K562 (cell line): ENCODE measurements around the gene DCAF17. TPM values are rescaled to one million over a fixed set of nuclear protein-coding genes. Genes with fewer than 3 reads are reported as not detected.

ENCODE experiments used
- ATAC-seq: fragments of 200-7000 bp; cut with Tn5 transposase; 3 replicates; pipeline ENCODE4 v1.9.1; 2020; ENCODE audit warnings: moderate library complexity
- BruUV-seq: library from RNA; stranded (reverse); fragments of 400-500 nt; replicated peaks from 2 replicates; lab custom pipeline; 2021; lab: Mats Ljungman, UMichigan
- CTCF ChIA-PET: fragments of 300-600 bp; formaldehyde crosslinking; extraction: SDS; loops from one replicate; lab custom pipeline; 2021; ENCODE audit warnings: low intra/inter-chr PET ratio; lab: Yijun Ruan, JAX
- POLR2A ChIA-PET: fragments of 300-600, 350-650 bp; sonication (Branson Sonifier 250); formaldehyde crosslinking; extraction: SDS; loops from one replicate; lab custom pipeline; 2021; ENCODE audit warnings: antibody characterized with exemption, inconsistent platforms; lab: Yijun Ruan, JAX
- DNase-seq, 4 experiments: peaks; one replicate each; pipeline versions ENCODE4 v3.0.0 to v3.0.0-alpha.2; 2011 to 2018; ENCODE audit warnings: low spot score in 3 of 4, mixed read lengths in 3 of 4; ENCODE audit errors: extremely low read depth in 1 of 4
- FAIRE-seq: peaks from 2 replicates; lab custom pipeline; 2011; peaks lifted over from hg19 to GRCh38; lab: Jason Lieb, UNC
- H2AFZ ChIP-seq: 2 replicates; pipeline ENCODE4 v1.6.0; 2011; ENCODE audit warnings: low read depth, low read length, control low read depth, inconsistent platforms
- H3K27ac ChIP-seq: fragments of 200-600 bp; 3 replicates; pipeline ENCODE4 v1.8.0; 2011; ENCODE audit warnings: low read depth, mild to moderate bottlenecking, control low read depth, inconsistent platforms, low read length, moderate library complexity, mixed read lengths; ENCODE audit errors: extremely low read depth
- H3K27me3 ChIP-seq, 2 experiments: fragments of 300-600 bp in 1 of 2; 2 replicates in 1 of 2; 3 replicates in 1 of 2; pipeline versions ENCODE4 v1.6.0 to v1.8.0; 2011; ENCODE audit warnings: inconsistent platforms in 2 of 2, low read length in 2 of 2, mild to moderate bottlenecking in 1 of 2, mixed read lengths in 1 of 2, moderate library complexity in 1 of 2; ENCODE audit not compliant: control insufficient read depth in 2 of 2, insufficient read depth in 2 of 2
- H3K36me3 ChIP-seq: fragments of 300-600 bp; 3 replicates; pipeline ENCODE4 v1.8.0; 2011; ENCODE audit warnings: mild to moderate bottlenecking, low read length, inconsistent platforms; ENCODE audit not compliant: control insufficient read depth, insufficient read depth
- H3K4me1 ChIP-seq, 2 experiments: fragments of 200-600 bp in 1 of 2; replicated peaks in 1 of 2; 2 replicates in 1 of 2; 3 replicates in 1 of 2; pipeline versions ENCODE4 v1.5.1 to v1.8.0; 2011; ENCODE audit warnings: inconsistent platforms in 2 of 2, low read length in 2 of 2, mild to moderate bottlenecking in 1 of 2, mixed read lengths in 1 of 2, moderate library complexity in 1 of 2; ENCODE audit not compliant: control insufficient read depth in 2 of 2, insufficient read depth in 2 of 2
- H3K4me2 ChIP-seq: 2 replicates; pipeline ENCODE4 v1.6.1; 2011; ENCODE audit warnings: low read length, control low read depth, inconsistent platforms, mixed read lengths; ENCODE audit not compliant: insufficient read depth
- H3K4me3 ChIP-seq: fragments of 200-600 bp; sonication (generic), shearing (Covaris generic); 2 replicates; pipeline ENCODE4 v1.5.1; 2016; ENCODE audit warnings: control low read depth, inconsistent platforms
- H3K79me2 ChIP-seq: fragments of 200-600 bp; 3 replicates; pipeline ENCODE4 v1.8.0; 2011; ENCODE audit warnings: low read length, inconsistent platforms; ENCODE audit not compliant: control insufficient read depth, insufficient read depth
- H3K9ac ChIP-seq, 2 experiments: 2 replicates each; pipeline versions ENCODE4 v1.6.0 to v1.6.1; 2011; ENCODE audit warnings: low read depth in 2 of 2, low read length in 2 of 2, control low read depth in 1 of 2, inconsistent platforms in 1 of 2, mild to moderate bottlenecking in 1 of 2, mixed read lengths in 1 of 2; ENCODE audit not compliant: insufficient read depth in 1 of 2
- H3K9me1 ChIP-seq: one replicate; pipeline ENCODE4 v1.6.0; 2011; ENCODE audit warnings: inconsistent platforms, mild to moderate bottlenecking, low read length, moderate library complexity; ENCODE audit not compliant: control insufficient read depth, insufficient read depth
- H3K9me3 ChIP-seq: replicated peaks from 2 replicates; pipeline ENCODE4 v1.5.1; 2011; ENCODE audit warnings: low read depth, low read length, inconsistent platforms; ENCODE audit not compliant: control insufficient read depth, insufficient read depth
- H4K20me1 ChIP-seq: replicated peaks from 2 replicates; pipeline ENCODE4 v1.6.1; 2011; ENCODE audit warnings: low read length, inconsistent platforms, mixed read lengths; ENCODE audit not compliant: control insufficient read depth, insufficient read depth
- EHMT2 ChIP-seq: fragments of 450-650 bp; IDR thresholded peaks from 2 replicates; pipeline ENCODE4 v1.6.1; 2018; ENCODE audit warnings: antibody characterized with exemption
- EP300 ChIP-seq: IDR thresholded peaks from 2 replicates; pipeline ENCODE4 v1.6.1; 2012; ENCODE audit warnings: low read length, improper control_type of control experiment
- FOXP1 ChIP-seq: sonication (generic); formaldehyde crosslinking; IDR thresholded peaks from 2 replicates; pipeline ENCODE4 v1.8.0; 2022; ENCODE audit warnings: mild to moderate bottlenecking, missing genetic modification reagents
- HEY1 ChIP-seq: fragments of 250-450 bp; sonication (Bioruptor Pico); IDR thresholded peaks from 2 replicates; pipeline ENCODE4 v1.5.0; 2020; ENCODE audit warnings: mild to moderate bottlenecking, moderate library complexity, borderline replicate concordance
- KDM2B ChIP-seq: fragments of 250-450 bp; sonication (Bioruptor Pico); IDR thresholded peaks from 2 replicates; pipeline ENCODE4 v1.8.0; 2021; ENCODE audit warnings: mild to moderate bottlenecking, moderate library complexity
- POLR2B ChIP-seq: fragments of 450-650 bp; IDR thresholded peaks from 2 replicates; pipeline ENCODE4 v1.6.1; 2018; ENCODE audit warnings: low read depth; ENCODE audit not compliant: partially characterized antibody
- POLR2H ChIP-seq: IDR thresholded peaks from 2 replicates; pipeline ENCODE4 v1.6.1; 2016; ENCODE audit warnings: missing genetic modification characterization, low read depth, mild to moderate bottlenecking, control low read depth, missing compliant biosample characterization, moderate library complexity
- RBM25 ChIP-seq: fragments of 200-400 bp; formaldehyde crosslinking; IDR thresholded peaks from 2 replicates; pipeline ENCODE4 v1.6.1; 2018; ENCODE audit warnings: low read length, low read depth, moderate library complexity; ENCODE audit not compliant: severe bottlenecking
- ZNF23 ChIP-seq: fragments of 250-450 bp; sonication (Bioruptor Pico); IDR thresholded peaks from 2 replicates; pipeline ENCODE4 v1.4.0; 2020; ENCODE audit warnings: mild to moderate bottlenecking
- ZNF717 ChIP-seq: fragments of 250-450 bp; sonication (Bioruptor Pico); IDR thresholded peaks from 2 replicates; pipeline ENCODE4 v1.5.0; 2021
- WGBS: fragments of 100-300 bp; shearing (Covaris generic); methylation state at CpG from one replicate; pipeline ENCODE4 v1.1.6; 2016; ENCODE audit warnings: low coverage, mixed read lengths; ENCODE audit not compliant: insufficient coverage; ENCODE audit errors: missing lambda C conversion rate; 5-methylcytosine and 5-hydroxymethylcytosine counted together
- in situ Hi-C: fragments of 300-500 bp; cut with MboI; formaldehyde crosslinking; loops from 4 replicates; pipeline ENCODE4 v1.15.0; 2018; ENCODE audit warnings: inconsistent platforms, mixed read lengths
- intact Hi-C: fragments of 100-400 bp; cut with micrococcal nuclease; formaldehyde crosslinking; loops from 2 replicates; pipeline ENCODE4 v1.14.2; 2022
- polyA plus RNA-seq, 8 experiments: library from polyadenylated mRNA; depleted of rRNA in 4 of 8; stranded (reverse) in 5 of 8; unstranded in 3 of 8; fragments of >200 nt; fragmentation: Nextera tagmentation in 2 of 8; fragmentation: Illumina TruSeq in 1 of 8; extraction: Ambion mirVana in 2 of 8; extraction: Trizol in 1 of 8; gene quantifications; 2 replicates each; pipeline versions ENCODE4 v1.2.1 to v1.2.3, GENCODE V29; 2011 to 2014; ENCODE audit warnings: inconsistent platforms in 1 of 8, missing spikeins in 1 of 8
- total RNA-seq, 7 experiments: library from RNA; depleted of rRNA in 6 of 7; stranded (reverse); fragments of >200 nt in 6 of 7; fragmentation: Illumina TruSeq in 2 of 7; extraction: Trizol in 2 of 7; gene quantifications; 2 replicates each; pipeline versions ENCODE4 v1.2.1 to v1.2.3, GENCODE V29; 2011 to 2021; ENCODE audit warnings: low replicate concordance in 1 of 7
- TF ChIP-seq, protein P1 (sequence below): sonication (generic); formaldehyde crosslinking; IDR thresholded peaks from 2 replicates; pipeline ENCODE4 v1.8.0; 2022; ENCODE audit warnings: missing genetic modification reagents, mild to moderate bottlenecking, borderline replicate concordance

The DCAF17 gene
- total and polyA plus RNA-seq, 9 of the 15 experiments (the other 6 are each of a cell fraction or from before 2014, with no cell fraction given) = 10.0 to 38.5 (median 27.1) TPM

DNA sequence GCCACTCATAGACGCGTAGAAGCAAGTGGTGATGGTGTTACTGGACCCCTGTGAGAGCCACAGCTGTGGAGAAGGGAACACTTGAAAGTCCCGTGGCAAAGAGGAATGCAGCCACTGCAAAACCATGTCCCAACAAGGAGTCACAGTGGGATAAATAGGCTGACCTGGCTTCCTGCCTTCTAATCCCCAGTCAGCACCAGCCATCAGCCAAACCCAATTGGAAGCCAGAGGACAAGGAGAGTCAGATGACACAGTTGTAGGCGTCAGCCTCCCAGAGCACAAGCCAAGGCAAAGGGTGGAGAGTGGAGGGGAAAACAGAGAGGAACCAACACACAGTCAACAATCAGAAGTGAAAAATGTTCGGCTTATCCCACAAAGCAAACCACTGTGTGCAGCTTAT lies 82.8 kb downstream of the DCAF17 start:
- H3K27me3 ChIP-seq = no peaks in the 10 kb centered on the region
- intact Hi-C loops = no loop called here

DNA sequence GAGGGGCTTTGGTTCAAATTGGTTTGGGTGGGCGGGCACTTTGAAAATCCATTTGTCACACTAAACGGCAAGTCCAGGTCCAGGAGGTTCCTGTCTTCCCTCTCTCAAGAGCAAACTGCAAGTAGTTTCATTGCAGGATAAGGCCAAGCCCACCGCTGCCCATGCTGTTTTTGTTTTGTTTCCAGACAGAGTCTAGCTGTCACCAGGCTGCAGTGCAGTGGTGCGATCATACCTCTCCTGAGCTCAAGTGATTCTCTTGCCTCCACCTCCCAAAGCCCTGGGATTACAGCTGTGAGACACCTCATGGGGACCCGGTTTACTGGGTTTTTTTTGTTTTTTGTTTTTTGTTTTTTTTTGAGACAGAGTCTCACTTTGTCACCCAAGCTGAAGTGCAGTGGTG lies 86.4 kb downstream of the DCAF17 start:
- DNase-seq = no peak
- intact Hi-C loops = loop anchor here (5.0 to 10.0 kb wide), 3 partner anchors 53 to 546 kb away; partner anchors contain the start of gene TLK1
- BruUV-seq = no TSS peak
- Histone ChIP-seq H3K27me3 (no peaks in the 10 kb centered on the region), H3K36me3 (peaks cover 4% of the 10 kb centered on the region; the same call in 2 of the 3 replicates), H4K20me1 (no peaks in the 10 kb centered on the region; the same call in 1 of the 2 replicates), H3K9me1 (no peaks in the 10 kb centered on the region), H3K9ac (peak overlapping the region in 1 of 2 experiments; percentile 33; a peak in 1 of 4 replicates), H3K9me3 (0 out of 2 replicates have a peak, but pooled peaks cover 2% of the 10 kb centered on the region), H3K27ac (no peak overlapping the region), H3K4me2 (no peak overlapping the region), H3K4me3 (no peak overlapping the region), H2AFZ (peak overlapping the region; percentile 99), H3K4me1 (peaks cover 26 to 32% of the 10 kb centered on the region in 2 experiments), H3K79me2 (peaks cover 34% of the 10 kb centered on the region)
- in situ Hi-C loops = no loop called here
- 72% methylated on average over 5 of the region's 5 CpGs for WGBS
- ChIA-PET CTCF (no interaction called here), POLR2A (interaction anchor here (0.6 to 4.8 kb wide), 7 partner anchors 9 to 180 kb away, joined by 3 to 51 read pairs (median 15); no protein-coding TSS in a partner anchor)
- TF ChIP-seq HEY1 (no peak), KDM2B (no peak), POLR2B (no peak), ZNF23 (CRISPR knock-in tag) (no peak), EP300 (no peak), RBM25 (no peak), FOXP1 (CRISPR knock-in tag) (no peak), ZNF717 (CRISPR knock-in tag) (no peak), POLR2H (tag) (no peak)
- TF ChIP-seq, protein P1, sequence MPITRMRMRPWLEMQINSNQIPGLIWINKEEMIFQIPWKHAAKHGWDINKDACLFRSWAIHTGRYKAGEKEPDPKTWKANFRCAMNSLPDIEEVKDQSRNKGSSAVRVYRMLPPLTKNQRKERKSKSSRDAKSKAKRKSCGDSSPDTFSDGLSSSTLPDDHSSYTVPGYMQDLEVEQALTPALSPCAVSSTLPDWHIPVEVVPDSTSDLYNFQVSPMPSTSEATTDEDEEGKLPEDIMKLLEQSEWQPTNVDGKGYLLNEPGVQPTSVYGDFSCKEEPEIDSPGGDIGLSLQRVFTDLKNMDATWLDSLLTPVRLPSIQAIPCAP = no peak
- FAIRE-seq = no peak
- no peak for ATAC-seq

More for the DNA sequence above, 82.8 kb downstream of the DCAF17 start:
- no peaks in the 10 kb centered on the region for H4K20me1 ChIP-seq
- H2AFZ ChIP-seq = peak overlapping the region; percentile 76
- H3K4me3 ChIP-seq = no peak overlapping the region
- in situ Hi-C loops = no loop called here
- POLR2A ChIA-PET = interaction anchor here (1.5 kb wide), 1 partner anchor 15 kb away, joined by 5 read pairs; no protein-coding TSS in a partner anchor
- H3K27ac ChIP-seq = no peak overlapping the region
- CTCF ChIA-PET = no interaction called here
- DNase-seq (peak in 1 of 4 experiments; percentile 19), ATAC-seq (no peak), FAIRE-seq (no peak)
- TF ChIP-seq EP300 (no peak), EHMT2 (peak; percentile 19; the same call in 1 of the 2 replicates)
- H3K4me2 ChIP-seq = no peak overlapping the region
- H3K9me1 ChIP-seq = no peaks in the 10 kb centered on the region
- H3K4me1 ChIP-seq = peaks cover 18 to 57% of the 10 kb centered on the region in 2 experiments; a peak in 4 of 5 replicates
- no peaks in the 10 kb centered on the region for H3K79me2 ChIP-seq
- no TSS peak for BruUV-seq
- no peak overlapping the region for H3K9ac ChIP-seq
- 0 out of 2 replicates have a peak, but pooled peaks cover 2% of the 10 kb centered on the region for H3K9me3 ChIP-seq
- no peaks in the 10 kb centered on the region for H3K36me3 ChIP-seq
- WGBS = 81% methylated on average over 5 of the region's 5 CpGs
